AG04450 (cell line): ENCODE data around the gene TGM1. TPM values are rescaled to one million over a fixed set of nuclear protein-coding genes. Genes with fewer than 3 reads are reported as not detected.

Experiments
- CTCF ChIA-PET: fragments of 300-600, 350-600 bp; formaldehyde crosslinking; extraction: SDS; loops from one replicate; lab custom pipeline; 2022; ENCODE audit warnings: antibody characterized with exemption, inconsistent platforms; lab: Charles Lee
- POLR2A ChIA-PET: fragments of 350-600 bp; formaldehyde crosslinking; extraction: SDS; loops from one replicate; lab custom pipeline; 2021; ENCODE audit warnings: antibody characterized with exemption, inconsistent platforms; lab: Yijun Ruan, JAX
- DNase-seq: peaks from one replicate; pipeline ENCODE4 v3.0.0-alpha.2; 2011; ENCODE audit warnings: low read depth, low spot score
- H3K27ac ChIP-seq: one replicate; pipeline ENCODE4 v1.5.1; 2012; ENCODE audit warnings: low read depth, low read length, control low read depth
- H3K27me3 ChIP-seq: one replicate; pipeline ENCODE4 v1.6.0; 2012; ENCODE audit warnings: low read length; ENCODE audit not compliant: control insufficient read depth, insufficient read depth
- H3K4me3 ChIP-seq: 2 replicates; pipeline ENCODE4 v1.5.1; 2011; ENCODE audit warnings: mild to moderate bottlenecking, low read depth, low read length, control low read depth
- H3K9me3 ChIP-seq: 2 replicates; pipeline ENCODE4 v1.5.1; 2012; ENCODE audit warnings: low read length; ENCODE audit not compliant: control insufficient read depth, insufficient read depth
- CTCF ChIP-seq: IDR thresholded peaks from 2 replicates; pipeline ENCODE4 v1.5.1; 2011; ENCODE audit warnings: low read depth, low read length, control low read depth, inconsistent platforms
- polyA plus RNA-seq: library from polyadenylated mRNA; depleted of rRNA; stranded (reverse); fragments of >200 nt; gene quantifications from 2 replicates; pipeline ENCODE4 v1.2.3, GENCODE V29; 2011

The TGM1 gene
- polyA plus RNA-seq, 1 experiment: 0.97 TPM

DNA sequence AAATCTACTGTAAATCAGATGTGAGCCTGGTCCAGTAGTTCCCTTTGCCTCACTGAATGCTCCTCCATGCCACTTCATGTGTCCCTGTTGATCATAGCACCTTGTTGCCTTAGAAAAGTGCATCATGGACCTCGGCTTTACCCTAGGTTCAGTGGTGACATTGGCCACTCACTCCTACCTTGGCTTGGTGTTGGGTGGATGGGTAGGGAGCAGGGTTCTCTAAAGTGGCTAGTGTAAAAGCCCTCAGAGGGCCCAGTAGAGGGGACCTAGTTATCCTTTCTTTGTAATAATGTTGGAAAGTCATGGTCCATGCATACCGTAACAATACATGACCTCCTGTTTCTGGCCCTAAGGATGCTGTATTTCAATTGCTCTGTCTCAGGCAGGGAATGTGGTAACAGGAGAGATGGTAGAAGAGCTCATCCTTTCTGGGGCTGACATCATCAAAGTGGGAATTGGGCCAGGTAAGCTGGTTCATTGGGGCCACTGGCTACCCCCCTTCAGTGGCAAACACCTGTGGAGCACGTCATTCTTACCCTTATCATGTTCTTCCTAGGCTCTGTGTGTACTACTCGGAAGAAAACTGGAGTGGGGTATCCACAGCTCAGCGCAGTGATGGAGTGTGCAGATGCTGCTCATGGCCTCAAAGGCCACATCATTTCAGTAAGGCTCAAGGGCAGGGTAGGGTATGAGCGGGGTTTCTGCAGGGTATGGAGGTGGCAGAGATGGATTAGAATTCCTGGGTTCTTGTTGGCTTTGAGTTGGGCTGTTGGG, 26.1 kb downstream of the TGM1 start:
- ChIA-PET POLR2A (no interaction called here), CTCF (interaction anchor here (1.1 kb wide), 1 partner anchor 71 kb away, joined by 3 read pairs; the partner anchor contains the start of gene CIDEB)
- DNase-seq: no peak
- no peaks in the 10 kb centered on the region for H3K9me3 ChIP-seq
- H3K4me3 ChIP-seq: no peak overlapping the region
- TF ChIP-seq CTCF: no peak
- no peak overlapping the region for H3K27ac ChIP-seq
- no peaks in the 10 kb centered on the region for H3K27me3 ChIP-seq

GRCh38 chr14:24235804-24236688, 26.9 kb downstream of the TGM1 start:
- Histone ChIP-seq H3K27me3 (no peaks in the 10 kb centered on the region), H3K4me3 (no peak overlapping the region), H3K9me3 (no peaks in the 10 kb centered on the region; the same call in 1 of the 2 replicates), H3K27ac (no peak overlapping the region)
- ChIA-PET CTCF (interaction anchor here (1.1 kb wide), 1 partner anchor 72 kb away, joined by 3 read pairs; the partner anchor contains the start of gene CIDEB), POLR2A (no interaction called here)
- no peak for DNase-seq
- no peak for TF ChIP-seq CTCF

- no peak overlapping the region for H3K4me3 ChIP-seq
- ChIA-PET CTCF (interaction anchor here (0.9 to 1.2 kb wide), 2 partner anchors 73 to 74 kb away, joined by 4 to 5 read pairs; partner anchors contain the start of genes CIDEB and IRF9), POLR2A (no interaction called here)
- no peak for DNase-seq
- H3K27ac ChIP-seq: no peak overlapping the region
- TF ChIP-seq CTCF: no peak
- no peaks in the 10 kb centered on the region; the same call in 1 of the 2 replicates for H3K9me3 ChIP-seq
- no peaks in the 10 kb centered on the region for H3K27me3 ChIP-seq
These were observed 28.6 kb downstream of the TGM1 start for GRCh38 chr14:24234095-24235005.

DNA sequence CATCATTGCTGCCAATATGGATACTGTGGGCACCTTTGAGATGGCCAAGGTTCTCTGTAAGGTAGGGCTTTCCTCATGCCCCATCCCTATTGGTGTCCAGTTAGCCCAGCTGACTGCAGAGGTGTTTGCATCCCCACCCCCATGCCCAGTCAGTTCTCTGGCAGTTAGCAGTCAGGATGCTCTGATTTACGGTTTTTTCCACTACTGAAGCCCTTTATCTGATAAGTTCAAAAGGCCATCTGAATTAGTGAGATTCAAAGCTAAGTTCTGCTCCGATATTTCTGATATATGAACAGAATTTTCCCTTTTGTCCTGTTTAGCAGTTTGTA, 29.5 kb downstream of the TGM1 start:
- no peaks in the 10 kb centered on the region; the same call in 1 of the 2 replicates for H3K9me3 ChIP-seq
- peak overlapping the region; percentile 95 for H3K4me3 ChIP-seq
- TF ChIP-seq CTCF: no peak
- ChIA-PET CTCF (interaction anchor here (0.6 kb wide), 1 partner anchor 1149 kb away, joined by 8 read pairs; no protein-coding TSS in a partner anchor), POLR2A (no interaction called here)
- no peak for DNase-seq
- H3K27ac ChIP-seq: no peak overlapping the region
- H3K27me3 ChIP-seq: no peaks in the 10 kb centered on the region
